Uterus (tissue), 4 donors: Measurements from ENCODE around the gene RPS6KL1. TPM values are rescaled to one million over a fixed set of nuclear protein-coding genes. Genes with fewer than 3 reads are reported as not detected.

Experiments used
- DNase-seq, 2 donors: peaks; one replicate each; pipeline ENCODE4 v3.0.0-alpha.2; 2019 to 2020
- H3K27ac ChIP-seq, 2 donors: fragments of 200-600 bp; sonication (generic); 1 replicate in 1 of 2; 2 replicates in 1 of 2; pipeline ENCODE4 v1.5.1; 2016 to 2018
- H3K27me3 ChIP-seq, 2 donors: fragments of 200-600 bp; sonication (generic); one replicate each; pipeline ENCODE4 v1.5.1; 2018 to 2019; ENCODE audit warnings: control low read depth in 1 of 2
- H3K36me3 ChIP-seq, 2 donors: fragments of 200-600 bp; sonication (generic); one replicate each; pipeline ENCODE4 v1.5.1; 2019; ENCODE audit warnings: control low read depth in 1 of 2
- H3K4me1 ChIP-seq, 2 donors: fragments of 200-600 bp; sonication (generic); one replicate each; pipeline ENCODE4 v1.5.1; 2018 to 2019; ENCODE audit warnings: control low read depth in 1 of 2
- H3K4me3 ChIP-seq, 2 donors: fragments of 200-600 bp; sonication (generic); 1 replicate in 1 of 2; 2 replicates in 1 of 2; pipeline ENCODE4 v1.5.1; 2018 to 2019; ENCODE audit warnings: mild to moderate bottlenecking in 1 of 2
- H3K9me3 ChIP-seq, 2 donors: fragments of 200-600 bp; sonication (generic); one replicate each; pipeline ENCODE4 v1.5.1; 2019; ENCODE audit warnings: control low read depth in 1 of 2
- POLR2A ChIP-seq, 2 donors: fragments of 450-650 bp; IDR thresholded peaks; one replicate each; pipeline ENCODE4 v1.6.1; 2016; ENCODE audit warnings: antibody characterized with exemption in 2 of 2, mild to moderate bottlenecking in 1 of 2, moderate library complexity in 1 of 2
- intact Hi-C: fragments of 100-400 bp; cut with DNase I; formaldehyde crosslinking; loops from one replicate; pipeline ENCODE4 v1.15.1; 2023; ENCODE audit warnings: low total_unique reads
- total RNA-seq, 4 donors: library from RNA; depleted of rRNA in 3 of 4; stranded (reverse); fragments of >200 nt in 3 of 4; gene quantifications; one replicate each; pipeline versions ENCODE4 v1.1.0 to v1.2.4, GENCODE V29; 2014 to 2023
- TF ChIP-seq, protein P1 (sequence below), 4 experiments: fragments of 200-600 bp in 2 of 4; fragments of 450-650 bp in 2 of 4; sonication (generic) in 2 of 4; IDR thresholded peaks; one replicate each; pipeline ENCODE4 v1.5.1; 2016 to 2019; ENCODE audit warnings: antibody characterized with exemption in 4 of 4, mild to moderate bottlenecking in 2 of 4, moderate library complexity in 1 of 4
- donor health status: DM: yes; HTN: yes; CAD: no.

RPS6KL1 gene
- total RNA-seq, 4 donors from 2014 or later: 0.26 to 11.1 (median 3.0) TPM; not detected in 1

- Histone ChIP-seq H3K9me3 (no peaks in the 10 kb centered on the region), H3K36me3 (no peaks in the 10 kb centered on the region), H3K27me3 (no peaks in the 10 kb centered on the region), H3K4me1 (peaks cover 0 to 6% of the 10 kb centered on the region in 2 donors), H3K27ac (no peak overlapping the region), H3K4me3 (no peak overlapping the region)
- TF ChIP-seq POLR2A (IDR thresholded peaks at IDR 0.05): no peak
- TF ChIP-seq, protein P1, sequence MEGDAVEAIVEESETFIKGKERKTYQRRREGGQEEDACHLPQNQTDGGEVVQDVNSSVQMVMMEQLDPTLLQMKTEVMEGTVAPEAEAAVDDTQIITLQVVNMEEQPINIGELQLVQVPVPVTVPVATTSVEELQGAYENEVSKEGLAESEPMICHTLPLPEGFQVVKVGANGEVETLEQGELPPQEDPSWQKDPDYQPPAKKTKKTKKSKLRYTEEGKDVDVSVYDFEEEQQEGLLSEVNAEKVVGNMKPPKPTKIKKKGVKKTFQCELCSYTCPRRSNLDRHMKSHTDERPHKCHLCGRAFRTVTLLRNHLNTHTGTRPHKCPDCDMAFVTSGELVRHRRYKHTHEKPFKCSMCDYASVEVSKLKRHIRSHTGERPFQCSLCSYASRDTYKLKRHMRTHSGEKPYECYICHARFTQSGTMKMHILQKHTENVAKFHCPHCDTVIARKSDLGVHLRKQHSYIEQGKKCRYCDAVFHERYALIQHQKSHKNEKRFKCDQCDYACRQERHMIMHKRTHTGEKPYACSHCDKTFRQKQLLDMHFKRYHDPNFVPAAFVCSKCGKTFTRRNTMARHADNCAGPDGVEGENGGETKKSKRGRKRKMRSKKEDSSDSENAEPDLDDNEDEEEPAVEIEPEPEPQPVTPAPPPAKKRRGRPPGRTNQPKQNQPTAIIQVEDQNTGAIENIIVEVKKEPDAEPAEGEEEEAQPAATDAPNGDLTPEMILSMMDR (IDR thresholded peaks at IDR 0.05): no peak
- intact Hi-C loops: no loop called here
- no peak for DNase-seq
These were observed 2.8 kb downstream of the RPS6KL1 start for GRCh38 chr14:74920281-74920680.

DNA sequence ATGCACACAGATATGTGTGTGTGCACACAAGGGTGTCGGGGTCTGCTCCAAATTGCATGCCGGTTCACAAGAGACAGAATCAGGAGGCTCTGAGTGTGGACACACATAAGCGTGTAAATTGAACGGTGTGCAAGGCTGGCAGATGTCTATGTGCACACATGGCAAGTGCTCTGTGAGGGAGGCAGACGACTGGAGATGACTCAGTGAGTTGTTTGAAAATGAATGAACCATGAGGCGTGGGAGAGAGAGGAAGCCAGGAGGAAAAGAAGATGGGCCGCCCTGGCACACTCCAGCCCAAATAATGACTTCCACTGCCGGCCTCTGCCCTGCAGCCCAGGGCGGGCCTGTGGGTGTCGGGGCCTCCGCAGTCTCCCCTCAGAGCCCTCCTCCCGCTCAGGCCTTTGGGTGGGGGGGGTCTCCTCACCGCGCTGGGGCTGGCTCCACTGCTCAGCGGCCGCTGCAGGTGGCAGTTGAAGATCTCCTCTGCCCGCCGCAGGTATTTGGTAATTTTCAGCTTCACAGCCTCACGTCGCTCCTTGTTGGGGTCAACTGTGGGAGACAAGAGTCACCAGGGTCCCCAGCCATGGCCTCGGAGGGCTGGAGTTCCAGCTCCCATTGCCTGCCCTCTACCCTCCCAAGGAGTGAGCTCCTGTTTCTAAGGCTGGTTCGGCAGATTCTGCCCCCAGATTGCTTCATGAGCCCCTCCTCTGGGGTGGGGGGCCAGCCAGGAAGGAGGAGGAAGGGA is 3.5 kb downstream of the RPS6KL1 start:
- TF ChIP-seq, protein P1 (IDR thresholded peaks at IDR 0.05): no peak
- TF ChIP-seq POLR2A (IDR thresholded peaks at IDR 0.05): no peak
- H3K36me3 ChIP-seq: no peaks in the 10 kb centered on the region
- no peak overlapping the region for H3K4me3 ChIP-seq
- H3K27ac ChIP-seq: no peak overlapping the region
- no peaks in the 10 kb centered on the region for H3K27me3 ChIP-seq
- intact Hi-C loops: no loop called here
- no peak for DNase-seq
- peaks cover 0 to 6% of the 10 kb centered on the region in 2 donors for H3K4me1 ChIP-seq
- no peaks in the 10 kb centered on the region for H3K9me3 ChIP-seq

- Histone ChIP-seq H3K27me3 (no peaks in the 10 kb centered on the region), H3K27ac (peak overlapping the region in 1 of 2 donors; percentile 61), H3K4me1 (peaks cover 0 to 6% of the 10 kb centered on the region in 2 donors), H3K9me3 (no peaks in the 10 kb centered on the region), H3K4me3 (no peak overlapping the region), H3K36me3 (no peaks in the 10 kb centered on the region)
- DNase-seq: no peak
- TF ChIP-seq, protein P1 (IDR thresholded peaks at IDR 0.05): no peak
- no peak for TF ChIP-seq POLR2A (IDR thresholded peaks at IDR 0.05)
- intact Hi-C loops: no loop called here
These were observed 4.7 kb downstream of the RPS6KL1 start for GRCh38 chr14:74918380-74918779.

DNA sequence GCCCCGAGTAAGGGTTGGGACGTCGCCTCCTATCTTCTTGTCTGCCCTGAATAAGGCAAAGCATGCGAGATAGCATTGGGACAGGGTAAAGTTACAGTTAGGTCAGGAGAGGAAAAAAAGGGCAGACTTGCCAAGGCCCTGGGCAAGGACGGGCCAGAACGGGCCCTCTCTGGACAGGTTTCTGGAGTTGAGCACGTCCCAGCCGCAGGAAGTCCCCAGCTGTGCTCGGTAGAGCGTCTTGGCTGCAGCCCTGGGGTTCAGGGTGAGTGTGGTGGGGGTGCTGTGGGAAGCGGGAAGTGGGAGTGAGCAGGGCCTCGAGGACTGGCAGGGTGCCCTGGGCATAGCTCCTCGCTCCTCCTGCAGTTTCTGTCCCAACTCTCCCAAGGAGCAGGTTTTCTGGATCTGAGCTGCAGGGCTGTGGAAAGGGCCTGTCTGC is 5.4 kb downstream of the RPS6KL1 start:
- no peaks in the 10 kb centered on the region for H3K9me3 ChIP-seq

DNA sequence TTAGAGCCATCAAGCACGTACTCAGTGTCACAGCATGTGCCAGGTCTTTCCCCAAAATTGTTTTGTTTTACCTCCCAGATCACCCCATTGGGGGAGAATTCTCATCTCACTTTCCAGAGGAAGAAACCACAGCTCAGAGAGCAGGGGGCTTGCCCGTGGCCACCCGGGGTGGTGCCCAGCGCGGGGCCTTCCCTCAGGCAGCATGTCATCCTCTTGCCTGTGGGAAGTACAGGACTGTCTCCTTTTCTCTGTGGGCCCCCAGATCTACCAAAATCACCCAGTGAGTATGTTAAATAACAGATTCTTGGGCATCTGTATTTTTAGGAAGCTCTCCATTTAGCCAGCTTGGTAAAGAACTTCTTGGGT is 5.9 kb downstream of the RPS6KL1 start:
- H3K4me3 ChIP-seq: no peak overlapping the region
- no peak for DNase-seq
- TF ChIP-seq, protein P1 (IDR thresholded peaks at IDR 0.05): no peak
- no peak for TF ChIP-seq POLR2A (IDR thresholded peaks at IDR 0.05)
- intact Hi-C loops: no loop called here
- H3K9me3 ChIP-seq: no peaks in the 10 kb centered on the region
- H3K27ac ChIP-seq: peak overlapping the region; percentile 51 to 61
- H3K4me1 ChIP-seq: peaks cover 0 to 6% of the 10 kb centered on the region in 2 donors
- no peaks in the 10 kb centered on the region for H3K36me3 ChIP-seq
- no peaks in the 10 kb centered on the region for H3K27me3 ChIP-seq

More for the DNA sequence above, 5.4 kb downstream of the RPS6KL1 start:
- intact Hi-C loops: no loop called here
- TF ChIP-seq, protein P1 (IDR thresholded peaks at IDR 0.05): no peak
- TF ChIP-seq POLR2A (IDR thresholded peaks at IDR 0.05): no peak
- H3K27ac ChIP-seq: peak overlapping the region; percentile 51 to 61
- H3K36me3 ChIP-seq: no peaks in the 10 kb centered on the region
- peaks cover 0 to 6% of the 10 kb centered on the region in 2 donors for H3K4me1 ChIP-seq
- no peaks in the 10 kb centered on the region for H3K27me3 ChIP-seq
- no peak overlapping the region for H3K4me3 ChIP-seq
- DNase-seq: peak; percentile 67 to 82
